GM21526 (cell line): ENCODE measurements around the gene PHKG1.
A peak's percentile ranks its signal among the peaks of the same experiment; 100 is the strongest.
"Not testable (repeated sequence)": the region's sequence is repeated elsewhere in the genome, so short reads cannot be mapped to it uniquely, and the experiment has no call there.

Experiments used
- ATAC-seq: cut with Tn5 transposase; IDR thresholded peaks from one replicate; pipeline ENCODE4 v1.9.1; 2021; ENCODE audit warnings: moderate library complexity; ENCODE audit not compliant: unreplicated experiment, low FRiP score

PHKG1 gene

GRCh38 chr7:56092789-56093531, at the start of gene PHKG1:
TSS of gene PHKG1 (minus strand) at chr7:56092952. CDS start at chr7:56088941, 4,011 bp downstream.
- ATAC-seq: no peak

DNA sequence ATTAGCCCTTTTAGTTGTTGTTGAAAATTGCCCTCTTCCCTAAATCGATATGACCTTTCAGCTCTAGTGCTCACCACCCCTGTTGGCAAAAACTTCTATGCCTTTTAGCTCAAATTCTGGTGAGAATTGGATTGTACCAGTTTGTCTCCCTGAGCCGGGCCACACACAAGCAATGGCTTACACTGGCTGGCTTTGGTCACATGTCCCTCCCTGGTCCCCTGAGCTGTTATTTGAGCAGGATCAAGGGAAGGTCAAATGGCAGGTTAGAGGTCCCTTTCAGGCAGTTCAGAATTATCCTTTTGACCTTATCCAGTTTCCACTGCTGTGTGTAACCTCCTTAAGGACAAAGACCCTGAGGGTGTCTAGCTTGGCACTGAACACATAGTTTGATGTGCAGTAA, 38.3 kb upstream of the PHKG1 start:
- not testable (repeated sequence) for ATAC-seq

- no peak for ATAC-seq
Observed at GRCh38 chr7:56127241-56127975, 34.7 kb upstream of the PHKG1 start.

DNA sequence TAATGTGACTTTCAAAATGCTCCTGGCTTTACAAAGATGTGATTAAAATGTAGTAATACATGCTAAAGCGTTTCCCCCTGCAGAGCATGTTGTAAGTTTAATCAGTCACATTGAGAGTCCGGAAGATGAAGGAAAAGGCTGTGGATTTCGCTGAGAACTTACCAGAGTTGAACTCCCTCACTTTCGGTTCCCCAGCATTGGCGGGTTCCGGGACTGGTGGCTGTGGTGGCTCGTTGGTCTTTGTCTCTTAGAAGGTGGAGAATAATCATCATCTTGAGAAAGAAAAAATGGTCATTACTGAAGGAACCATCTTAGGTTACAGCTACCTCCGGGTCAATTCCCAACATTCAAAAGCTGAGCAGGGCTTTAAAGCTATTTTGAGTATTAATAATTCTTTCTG, 33.1 kb upstream of the PHKG1 start:
- ATAC-seq: no peak

DNA sequence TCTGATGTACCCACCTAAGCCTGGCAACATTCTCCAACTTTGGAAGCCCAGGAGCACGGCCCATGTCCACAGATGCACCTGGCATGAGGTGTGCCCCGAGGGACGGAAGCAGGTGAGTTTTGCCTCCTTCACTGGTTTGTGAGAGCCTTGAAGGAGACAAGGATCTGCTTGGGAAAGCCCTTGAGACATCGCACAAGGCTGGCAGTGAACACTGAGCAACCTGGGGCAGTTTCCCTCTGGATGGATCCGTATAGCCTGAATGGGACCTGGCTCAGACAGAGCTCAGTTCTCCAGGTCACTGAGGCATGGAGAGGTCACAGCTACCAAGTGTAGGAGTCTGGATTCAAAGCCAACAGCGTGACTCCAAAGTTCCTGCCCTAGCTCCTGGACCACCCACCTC, 32.2 kb upstream of the PHKG1 start:
- ATAC-seq: no peak

DNA sequence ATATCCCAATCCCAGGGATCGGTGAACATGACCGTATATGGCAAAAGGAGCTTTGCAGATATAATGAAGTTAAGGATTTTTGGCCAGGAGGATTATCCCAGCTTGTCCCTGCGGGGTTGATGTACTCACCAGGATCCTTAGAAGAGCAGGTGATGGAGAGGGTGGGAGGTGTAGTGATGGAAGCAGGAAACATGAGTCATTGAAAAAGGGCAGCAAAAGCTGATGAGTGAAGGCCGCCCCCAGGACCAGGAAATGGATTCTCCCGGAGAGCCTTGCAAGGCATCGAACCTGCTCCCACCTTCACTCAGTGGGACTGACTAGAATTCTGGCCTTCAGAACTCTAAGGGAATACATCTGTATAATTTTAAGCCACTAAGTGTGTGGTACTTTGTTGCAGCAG, 28.7 kb upstream of the PHKG1 start:
- no peak for ATAC-seq

DNA sequence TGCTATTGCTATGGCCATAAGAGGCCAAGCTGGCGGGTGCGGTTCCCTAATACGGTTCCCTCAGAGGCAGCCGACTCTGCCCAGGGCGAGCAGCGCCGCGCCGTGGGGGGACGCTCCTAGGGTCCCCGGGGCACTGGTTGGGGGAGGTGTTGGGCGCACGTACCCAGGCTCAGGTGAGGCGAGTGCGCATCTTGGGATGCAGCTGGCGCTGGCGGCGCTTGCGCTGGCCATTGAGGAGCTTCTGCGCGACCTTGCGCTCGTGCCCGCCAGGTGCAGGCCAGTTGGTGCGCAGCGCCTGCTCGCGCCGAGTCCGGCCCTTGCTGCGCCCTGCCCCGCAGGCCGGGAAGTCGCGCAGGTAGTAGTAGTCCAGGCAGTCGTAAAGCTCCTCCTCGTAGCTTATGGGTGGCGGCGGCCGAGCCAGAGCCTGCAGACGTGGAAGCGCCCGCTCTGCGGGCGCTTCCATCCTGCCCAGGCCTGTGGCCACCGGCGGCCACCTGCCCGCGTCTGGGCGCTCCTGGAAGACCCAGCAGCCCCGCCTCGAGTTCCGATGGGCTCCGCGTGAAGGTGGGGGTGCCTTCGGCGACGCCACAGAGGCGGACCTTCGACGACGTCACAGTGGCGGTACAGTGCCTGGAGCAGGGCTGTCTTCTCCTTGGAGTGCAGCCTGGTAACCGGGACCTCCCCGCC, 23.2 kb upstream of the PHKG1 start, which contains the start of gene NUPR2:
TSS of gene NUPR2 (minus strand) at position 566 of the 687 bp plus-strand sequence. CDS start at position 463, 103 bp downstream.
- no peak for ATAC-seq

DNA sequence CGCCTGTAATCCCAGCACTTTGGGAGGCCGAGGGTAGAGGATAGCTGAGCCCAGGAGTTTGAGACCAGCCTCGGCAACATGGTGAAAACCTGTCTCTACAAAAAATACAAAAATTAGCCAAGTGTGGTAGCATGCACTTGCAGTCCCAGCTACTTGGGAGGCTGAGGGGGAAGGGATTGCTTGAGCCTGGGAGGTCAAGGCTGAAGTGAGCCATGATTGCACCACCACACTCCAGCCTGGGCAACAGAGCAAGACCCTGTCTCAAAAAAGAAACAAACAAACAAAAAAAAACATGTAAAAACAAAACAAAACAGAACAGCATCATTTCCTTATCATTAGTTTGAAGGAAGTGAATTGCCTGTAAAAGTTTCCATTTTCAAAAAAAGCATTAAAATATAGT, 19.5 kb upstream of the PHKG1 start:
- not testable (repeated sequence) for ATAC-seq

DNA sequence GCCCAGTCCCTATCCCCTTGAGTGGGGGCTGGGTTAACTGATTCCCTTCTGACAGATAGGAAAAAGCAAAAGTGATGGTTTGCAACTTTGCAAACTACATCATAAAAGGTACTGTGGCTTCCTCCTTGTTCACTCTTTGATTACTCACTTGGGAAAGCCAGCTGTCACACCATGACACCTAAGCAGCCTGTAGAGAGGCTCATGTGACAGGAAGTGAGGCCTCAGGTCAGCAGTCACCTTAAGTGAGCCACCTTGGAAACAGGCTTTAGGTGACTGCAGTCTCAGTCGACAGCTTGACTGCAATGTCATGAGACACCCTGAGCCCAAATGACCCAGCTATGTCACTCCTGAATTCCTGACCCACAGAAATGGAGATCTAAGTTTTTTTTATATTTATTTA, 17.9 kb upstream of the PHKG1 start:
- no peak for ATAC-seq

- ATAC-seq: no peak
Observed at GRCh38 chr7:56107954-56108258, 15.2 kb upstream of the PHKG1 start.

GRCh38 chr7:56106108-56107073, 13.6 kb upstream of the PHKG1 start, which contains the start of gene CHCHD2:
TSS of gene CHCHD2 (minus strand) at chr7:56106476. CDS start at chr7:56106413, 63 bp downstream.
- peak; percentile 99 for ATAC-seq

- no peak for ATAC-seq
Observed at GRCh38 chr7:56105508-56105907, 12.8 kb upstream of the PHKG1 start.

GRCh38 chr7:56104138-56104537, 11.4 kb upstream of the PHKG1 start:
- not testable (repeated sequence) for ATAC-seq

GRCh38 chr7:56099653-56100052, 6.9 kb upstream of the PHKG1 start:
- no peak for ATAC-seq

- ATAC-seq: not testable (repeated sequence)
Observed at GRCh38 chr7:56098187-56099008, 5.6 kb upstream of the PHKG1 start.

DNA sequence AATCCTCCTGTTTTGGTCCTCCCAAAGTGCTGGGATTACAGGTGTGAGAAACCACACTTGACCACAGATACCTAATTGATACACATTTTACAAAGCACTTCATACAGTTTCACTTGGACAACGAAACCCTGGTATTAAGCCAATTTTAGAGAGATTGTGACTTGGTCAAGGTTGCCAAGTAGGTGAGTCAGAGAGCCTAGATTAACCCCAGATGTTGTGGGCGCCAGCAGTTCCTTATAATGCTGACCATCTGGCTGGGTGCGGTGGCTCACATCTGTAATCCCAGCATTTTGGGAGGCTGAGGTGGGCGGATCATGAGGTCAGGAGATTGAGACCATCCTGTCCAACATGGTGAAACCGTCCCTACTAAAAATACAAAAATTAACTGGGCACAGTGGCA, 4.9 kb upstream of the PHKG1 start:
- no peak for ATAC-seq

GRCh38 chr7:56092388-56092787, 364 bp downstream of the PHKG1 start:
- ATAC-seq: not testable (repeated sequence)

- no peak for ATAC-seq
Observed at GRCh38 chr7:56091591-56091990, 1.2 kb downstream of the PHKG1 start.

DNA sequence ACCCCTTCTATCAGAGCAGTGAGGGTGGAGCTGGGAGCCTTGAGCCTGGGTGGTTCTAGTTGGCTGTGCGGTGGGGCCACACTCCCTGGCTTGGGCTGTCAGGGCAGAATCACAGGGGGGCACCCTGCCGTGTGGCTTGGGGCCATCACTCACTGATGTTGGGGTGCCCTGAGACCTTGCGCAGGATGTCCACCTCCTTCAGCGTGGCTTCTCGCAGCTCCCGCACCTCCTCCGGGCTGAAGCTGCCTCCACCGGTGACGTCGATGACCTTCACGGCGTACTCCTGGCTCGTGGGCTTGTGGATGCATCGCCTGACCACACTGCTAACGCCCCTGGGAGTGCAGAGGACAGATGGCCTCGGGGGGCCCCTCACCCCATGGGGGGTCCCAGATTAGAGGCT, 5.3 kb downstream of the PHKG1 start:
- ATAC-seq: no peak
